ENCODE results near the gene ESR1. TPM values are rescaled to one million over a fixed set of nuclear protein-coding genes. Genes with fewer than 3 reads are reported as not detected.

Gene ESR1
- total and polyA plus RNA-seq, 9 of the 15 experiments (the other 6 are each of a cell fraction or from before 2014, with no cell fraction given), result 0.03 to 0.27 (median 0.08) TPM; not detected in 1

GRCh38 chr6:152122434-152122833 is 315.0 kb downstream of the ESR1 start:
- Histone ChIP-seq H3K4me3 (no peak overlapping the region), H3K9me1 (ENCODE audit: control insufficient read depth, insufficient read depth, low read length) (no peaks in the 10 kb centered on the region), H3K4me1 (replicated peaks in 1 of 2; ENCODE audit: control insufficient read depth in 2 of 2, insufficient read depth in 2 of 2, low read length in 2 of 2) (no peaks in the 10 kb centered on the region), H3K79me2 (ENCODE audit: control insufficient read depth, insufficient read depth, low read length) (no peaks in the 10 kb centered on the region), H2AFZ (ENCODE audit: low read depth, low read length) (no peak overlapping the region), H3K27me3 (ENCODE audit: control insufficient read depth in 2 of 2, insufficient read depth in 2 of 2, low read length in 2 of 2) (peaks cover 0 to 8% of the 10 kb centered on the region in 2 experiments; a peak in 2 of 5 replicates), H3K36me3 (ENCODE audit: control insufficient read depth, insufficient read depth, low read length) (no peaks in the 10 kb centered on the region), H4K20me1 (replicated peaks; ENCODE audit: control insufficient read depth, insufficient read depth, low read length) (no peaks in the 10 kb centered on the region), H3K9me3 (replicated peaks; ENCODE audit: control insufficient read depth, insufficient read depth, low read depth, low read length) (no peaks in the 10 kb centered on the region), H3K9ac (ENCODE audit: insufficient read depth in 1 of 2, low read depth in 2 of 2, low read length in 2 of 2) (no peak overlapping the region), H3K27ac (ENCODE audit: extremely low read depth, low read depth, low read length) (no peak overlapping the region), H3K4me2 (ENCODE audit: insufficient read depth, low read length) (no peak overlapping the region)
- under 1% methylated on average over 12 of the region's 12 CpGs for WGBS (ENCODE audit: insufficient coverage, low coverage, missing lambda C conversion rate)
- intact Hi-C loops (cut with micrococcal nuclease), result loop anchor here (5.0 kb wide), 2 partner anchors 145 to 445 kb away; no protein-coding TSS in a partner anchor
- CTCF ChIA-PET (ENCODE audit: low intra/inter-chr PET ratio), result no interaction called here
- TF ChIP-seq NCOA2 (IDR thresholded peaks at IDR 0.05; ENCODE audit: partially characterized antibody in 2 of 2) (no peak), TGIF2 (CRISPR knock-in tag; IDR thresholded peaks at IDR 0.05) (no peak), MTF1 (CRISPR knock-in tag; IDR thresholded peaks at IDR 0.05; ENCODE audit: borderline replicate concordance) (no peak), PRPF4 (IDR thresholded peaks at IDR 0.05; ENCODE audit: insufficient read depth, low read depth, low read length, poor library complexity, severe bottlenecking) (no peak), ZNF384 (IDR thresholded peaks at IDR 0.05; ENCODE audit: low read depth, low read length) (no peak), FOXA1 (IDR thresholded peaks at IDR 0.05; ENCODE audit: borderline replicate concordance) (no peak), COPS2 (conservative IDR thresholded peaks at IDR 0.05) (no peak), CXXC5 (CRISPR knock-in tag; IDR thresholded peaks at IDR 0.05) (no peak), ARHGAP35 (IDR thresholded peaks at IDR 0.05; ENCODE audit: partially characterized antibody) (no peak)
- TF ChIP-seq, protein P1, sequence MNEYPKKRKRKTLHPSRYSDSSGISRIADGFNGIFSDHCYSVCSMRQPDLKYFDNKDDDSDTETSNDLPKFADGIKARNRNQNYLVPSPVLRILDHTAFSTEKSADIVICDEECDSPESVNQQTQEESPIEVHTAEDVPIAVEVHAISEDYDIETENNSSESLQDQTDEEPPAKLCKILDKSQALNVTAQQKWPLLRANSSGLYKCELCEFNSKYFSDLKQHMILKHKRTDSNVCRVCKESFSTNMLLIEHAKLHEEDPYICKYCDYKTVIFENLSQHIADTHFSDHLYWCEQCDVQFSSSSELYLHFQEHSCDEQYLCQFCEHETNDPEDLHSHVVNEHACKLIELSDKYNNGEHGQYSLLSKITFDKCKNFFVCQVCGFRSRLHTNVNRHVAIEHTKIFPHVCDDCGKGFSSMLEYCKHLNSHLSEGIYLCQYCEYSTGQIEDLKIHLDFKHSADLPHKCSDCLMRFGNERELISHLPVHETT (CRISPR knock-in tag; conservative IDR thresholded peaks at IDR 0.05 in 1 of 2, IDR thresholded peaks at IDR 0.05 in 1 of 2), result no peak
- no peak for DNase-seq (ENCODE audit: extremely low read depth in 1 of 4, low spot score in 3 of 4)
- in situ Hi-C loops (cut with MboI), result no loop called here
- BruUV-seq (replicated peaks), result no TSS peak
- no peak for ATAC-seq
- POLR2A ChIA-PET, result interaction anchor here (0.6 kb wide), 1 partner anchor 26 kb away, joined by 3 read pairs; no protein-coding TSS in a partner anchor
- no peak for FAIRE-seq
